SK-N-SH (cell line): ENCODE measurements around the gene MACO1. TPM values are rescaled to one million over a fixed set of nuclear protein-coding genes. Genes with fewer than 3 reads are reported as not detected.
A peak's percentile ranks its signal among the peaks of the same experiment; 100 is the strongest.

Experiments used
- CTCF ChIA-PET: fragments of 300-600, 350-600 bp; formaldehyde crosslinking; extraction: SDS; loops from one replicate; lab custom pipeline; 2021; lab: Yijun Ruan, JAX
- POLR2A ChIA-PET: fragments of 350-600 bp; sonication (Branson Sonifier 250); formaldehyde crosslinking; extraction: SDS; loops from one replicate; lab custom pipeline; 2020; ENCODE audit warnings: antibody characterized with exemption, inconsistent platforms; lab: Yijun Ruan, JAX
- DNase-seq: peaks from one replicate; pipeline ENCODE4 v3.0.0; 2012
- H2AFZ ChIP-seq: fragments of 200-600 bp; sonication (generic); 2 replicates; pipeline ENCODE4 v1.8.1; 2016; ENCODE audit warnings: antibody characterized with exemption, mild to moderate bottlenecking, low read depth
- H3F3A ChIP-seq: fragments of 200-600 bp; sonication (generic); replicated peaks from 2 replicates; pipeline ENCODE3; 2016; ENCODE audit warnings: antibody characterized with exemption, mild to moderate bottlenecking; ENCODE audit not compliant: insufficient read depth
- H3K27ac ChIP-seq, 2 experiments: fragments of 200-500 bp in 1 of 2; fragments of 200-600 bp in 1 of 2; sonication (Bioruptor generic) in 1 of 2; sonication (generic), shearing (Covaris generic) in 1 of 2; 2 replicates each; pipeline versions ENCODE4 v1.5.1 to v1.6.1; 2014 to 2016; ENCODE audit warnings: low read depth in 2 of 2, inconsistent platforms in 1 of 2, low read length in 1 of 2, mild to moderate bottlenecking in 1 of 2, mixed read lengths in 1 of 2
- H3K27me3 ChIP-seq: fragments of 200-600 bp; sonication (generic), shearing (Covaris generic); 2 replicates; pipeline ENCODE4 v1.6.1; 2016; ENCODE audit warnings: mixed run types; ENCODE audit not compliant: insufficient read depth
- H3K36me3 ChIP-seq, 2 experiments: fragments of 200-500 bp in 1 of 2; fragments of 200-600 bp in 1 of 2; sonication (Bioruptor generic) in 1 of 2; sonication (generic) in 1 of 2; replicated peaks in 1 of 2; 2 replicates each; pipeline versions ENCODE3 to v1.5.1; 2014 to 2016; ENCODE audit warnings: low read length in 1 of 2, mild to moderate bottlenecking in 1 of 2; ENCODE audit not compliant: insufficient read depth in 2 of 2, control insufficient read depth in 1 of 2
- H3K4me1 ChIP-seq, 2 experiments: fragments of 200-500 bp in 1 of 2; fragments of 200-600 bp in 1 of 2; sonication (Bioruptor generic) in 1 of 2; sonication (generic), shearing (Covaris generic) in 1 of 2; 2 replicates each; pipeline versions ENCODE4 v1.5.1 to v1.6.1; 2014 to 2016; ENCODE audit warnings: low read depth in 1 of 2, low read length in 1 of 2, mixed run types in 1 of 2; ENCODE audit not compliant: insufficient read depth in 2 of 2, control insufficient read depth in 1 of 2
- H3K4me2 ChIP-seq: fragments of 200-600 bp; sonication (generic), shearing (Covaris generic); 2 replicates; pipeline ENCODE4 v1.6.1; 2017; ENCODE audit warnings: mixed run types
- H3K4me3 ChIP-seq, 2 experiments: fragments of 200-500 bp in 1 of 2; fragments of 200-600 bp in 1 of 2; sonication (Bioruptor generic) in 1 of 2; sonication (generic), shearing (Covaris generic) in 1 of 2; 2 replicates each; pipeline versions ENCODE4 v1.5.1 to v1.8.1; 2014 to 2016; ENCODE audit warnings: low read depth in 2 of 2, inconsistent platforms in 1 of 2, low read length in 1 of 2, mild to moderate bottlenecking in 1 of 2, mixed read lengths in 1 of 2, moderate library complexity in 1 of 2
- H3K79me2 ChIP-seq: fragments of 200-600 bp; sonication (generic); 2 replicates; pipeline ENCODE4 v1.8.1; 2017; ENCODE audit warnings: mild to moderate bottlenecking; ENCODE audit not compliant: insufficient read depth
- H3K9ac ChIP-seq: fragments of 200-600 bp; sonication (generic); 2 replicates; pipeline ENCODE4 v1.6.1; 2017; ENCODE audit warnings: mixed run types
- H3K9me2 ChIP-seq: fragments of 200-600 bp; sonication (generic); 2 replicates; pipeline ENCODE4 v1.6.1; 2017; ENCODE audit warnings: mixed run types
- H3K9me3 ChIP-seq: fragments of 200-600 bp; sonication (generic); 2 replicates; pipeline ENCODE4 v1.6.1; 2017; ENCODE audit warnings: mixed run types, mild to moderate bottlenecking, moderate library complexity
- H4K20me1 ChIP-seq: fragments of 200-600 bp; sonication (generic); 2 replicates; pipeline ENCODE4 v1.6.1; 2017; ENCODE audit warnings: mild to moderate bottlenecking, mixed run types; ENCODE audit not compliant: insufficient read depth
- CTCF ChIP-seq: fragments of 200-600 bp; sonication (generic); IDR thresholded peaks from 2 replicates; pipeline ENCODE4 v1.6.1; 2017; ENCODE audit warnings: antibody characterized with exemption, mild to moderate bottlenecking, moderate library complexity
- EZH2phosphoT487 ChIP-seq: fragments of 200-600 bp; sonication (generic); IDR thresholded peaks from 2 replicates; pipeline ENCODE4 v1.6.1; 2017; ENCODE audit warnings: low read depth, mixed run types, mild to moderate bottlenecking, antibody characterized with exemption, moderate library complexity, borderline replicate concordance
- FOSL2 ChIP-seq: IDR thresholded peaks from 2 replicates; pipeline ENCODE4 v1.4.0; 2012; ENCODE audit warnings: low read depth, mild to moderate bottlenecking, moderate library complexity, borderline replicate concordance
- FOXJ3 ChIP-seq: sonication (generic); formaldehyde crosslinking; IDR thresholded peaks from 2 replicates; pipeline ENCODE4 v1.5.1; 2020; ENCODE audit warnings: mild to moderate bottlenecking, missing genetic modification reagents
- GABPA ChIP-seq: IDR thresholded peaks from 2 replicates; pipeline ENCODE4 v1.4.0; 2012; ENCODE audit warnings: low read depth, mild to moderate bottlenecking
- IRF3 ChIP-seq: fragments of 150-350 bp; IDR thresholded peaks from 2 replicates; pipeline ENCODE4 v1.6.1; 2016; ENCODE audit warnings: mild to moderate bottlenecking, low read depth, low read length
- JUND ChIP-seq: IDR thresholded peaks from 2 replicates; pipeline ENCODE4 v1.4.0; 2012
- MAX ChIP-seq: IDR thresholded peaks from 2 replicates; pipeline ENCODE4 v1.4.0; 2012; ENCODE audit warnings: low read depth
- MXI1 ChIP-seq: IDR thresholded peaks from 2 replicates; pipeline ENCODE4 v1.6.1; 2012; ENCODE audit warnings: mild to moderate bottlenecking, low read depth, low read length, improper control_type of control experiment
- NRF1 ChIP-seq: IDR thresholded peaks from 2 replicates; pipeline ENCODE4 v1.6.1; 2012; ENCODE audit warnings: low read depth, mild to moderate bottlenecking, low read length
- RCOR1 ChIP-seq: fragments of 150-350 bp; IDR thresholded peaks from 2 replicates; pipeline ENCODE4 v1.6.1; 2017; ENCODE audit warnings: antibody characterized with exemption, low read length
- REST ChIP-seq: IDR thresholded peaks from 2 replicates; pipeline ENCODE4 v1.6.1; 2012; ENCODE audit warnings: mild to moderate bottlenecking, low read depth, low read length, moderate library complexity
- RFX5 ChIP-seq: IDR thresholded peaks from 2 replicates; pipeline ENCODE4 v1.6.1; 2012; ENCODE audit warnings: mild to moderate bottlenecking, improper control_type of control experiment, low read length
- SIN3A ChIP-seq: IDR thresholded peaks from 2 replicates; pipeline ENCODE4 v1.6.1; 2012; ENCODE audit warnings: low read depth, mild to moderate bottlenecking, low read length, moderate library complexity, borderline replicate concordance
- TAF1 ChIP-seq: IDR thresholded peaks from 2 replicates; pipeline ENCODE4 v1.6.1; 2012; ENCODE audit warnings: low read depth, mild to moderate bottlenecking, low read length, moderate library complexity, borderline replicate concordance
- TCF12 ChIP-seq: IDR thresholded peaks from 2 replicates; pipeline ENCODE4 v1.4.0; 2012
- WGBS: methylation state at CpG from one replicate; pipeline ENCODE4 v1.1.6; 2017; ENCODE audit warnings: low lambda C conversion rate; 5-methylcytosine and 5-hydroxymethylcytosine counted together
- polyA plus RNA-seq, 3 experiments: library from polyadenylated mRNA; depleted of rRNA; stranded (reverse); fragments of >200 nt; gene quantifications; 2 replicates each; pipeline ENCODE4 v1.2.3, GENCODE V29; 2012

The MACO1 gene
- polyA plus RNA-seq, 1 of the 3 experiments (the other 2 are of a cell fraction): 6.9 TPM

GRCh38 chr1:25433389-25434186, 2.9 kb downstream of the MACO1 start:
- Histone ChIP-seq H3K9me3 (no peaks in the 10 kb centered on the region), H3K9ac (peak overlapping the region; percentile 86; the same call in 1 of the 2 replicates), H3K79me2 (peaks cover 78% of the 10 kb centered on the region), H3K36me3 (peaks cover 3 to 8% of the 10 kb centered on the region in 2 experiments), H3K4me1 (peaks cover 22 to 35% of the 10 kb centered on the region in 2 experiments; a peak in 3 of 4 replicates), H3K9me2 (no peaks in the 10 kb centered on the region), H3K4me3 (no peak overlapping the region), H3F3A (peaks cover 10% of the 10 kb centered on the region), H3K4me2 (peak overlapping the region; percentile 79), H3K27ac (peak overlapping the region in 1 of 2 experiments; percentile 12; a peak in 1 of 4 replicates), H4K20me1 (peaks cover 43% of the 10 kb centered on the region), H3K27me3 (no peaks in the 10 kb centered on the region), H2AFZ (no peak overlapping the region)
- CTCF ChIA-PET: interaction anchor here (1.2 kb wide), 1 partner anchor 17 kb away, joined by 3 read pairs; no protein-coding TSS in a partner anchor
- POLR2A ChIA-PET: no interaction called here
- DNase-seq: no peak
- TF ChIP-seq CTCF (no peak), MAX (no peak), REST (no peak), EZH2phosphoT487 (no peak), JUND (no peak), IRF3 (no peak), FOXJ3 (CRISPR knock-in tag) (no peak), NRF1 (no peak), TAF1 (no peak), TCF12 (no peak), RFX5 (no peak), FOSL2 (no peak), GABPA (no peak), MXI1 (no peak), RCOR1 (no peak), SIN3A (no peak)
- WGBS: 74% methylated on average over 4 of the region's 4 CpGs
